K562 (cell line): ENCODE results near the gene STX17. TPM values are rescaled to one million over a fixed set of nuclear protein-coding genes. Genes with fewer than 3 reads are reported as not detected.

Experiments
- ATAC-seq: fragments of 200-7000 bp; cut with Tn5 transposase; 3 replicates; pipeline ENCODE4 v1.9.1; 2020; ENCODE audit warnings: moderate library complexity
- BruUV-seq: library from RNA; stranded (reverse); fragments of 400-500 nt; replicated peaks from 2 replicates; lab custom pipeline; 2021; lab: Mats Ljungman, UMichigan
- CTCF ChIA-PET: fragments of 300-600 bp; formaldehyde crosslinking; extraction: SDS; loops from one replicate; lab custom pipeline; 2021; ENCODE audit warnings: low intra/inter-chr PET ratio; lab: Yijun Ruan, JAX
- POLR2A ChIA-PET: fragments of 300-600, 350-650 bp; sonication (Branson Sonifier 250); formaldehyde crosslinking; extraction: SDS; loops from one replicate; lab custom pipeline; 2021; ENCODE audit warnings: antibody characterized with exemption, inconsistent platforms; lab: Yijun Ruan, JAX
- DNase-seq, 4 experiments: peaks; one replicate each; pipeline versions ENCODE4 v3.0.0 to v3.0.0-alpha.2; 2011 to 2018; ENCODE audit warnings: low spot score in 3 of 4, mixed read lengths in 3 of 4; ENCODE audit errors: extremely low read depth in 1 of 4
- FAIRE-seq: peaks from 2 replicates; lab custom pipeline; 2011; peaks lifted over from hg19 to GRCh38; lab: Jason Lieb, UNC
- H2AFZ ChIP-seq: 2 replicates; pipeline ENCODE4 v1.6.0; 2011; ENCODE audit warnings: low read depth, low read length, control low read depth, inconsistent platforms
- H3K27ac ChIP-seq: fragments of 200-600 bp; 3 replicates; pipeline ENCODE4 v1.8.0; 2011; ENCODE audit warnings: low read depth, mild to moderate bottlenecking, control low read depth, inconsistent platforms, low read length, moderate library complexity, mixed read lengths; ENCODE audit errors: extremely low read depth
- H3K27me3 ChIP-seq, 2 experiments: fragments of 300-600 bp in 1 of 2; 2 replicates in 1 of 2; 3 replicates in 1 of 2; pipeline versions ENCODE4 v1.6.0 to v1.8.0; 2011; ENCODE audit warnings: inconsistent platforms in 2 of 2, low read length in 2 of 2, mild to moderate bottlenecking in 1 of 2, mixed read lengths in 1 of 2, moderate library complexity in 1 of 2; ENCODE audit not compliant: control insufficient read depth in 2 of 2, insufficient read depth in 2 of 2
- H3K36me3 ChIP-seq: fragments of 300-600 bp; 3 replicates; pipeline ENCODE4 v1.8.0; 2011; ENCODE audit warnings: mild to moderate bottlenecking, low read length, inconsistent platforms; ENCODE audit not compliant: control insufficient read depth, insufficient read depth
- H3K4me1 ChIP-seq, 2 experiments: fragments of 200-600 bp in 1 of 2; replicated peaks in 1 of 2; 2 replicates in 1 of 2; 3 replicates in 1 of 2; pipeline versions ENCODE4 v1.5.1 to v1.8.0; 2011; ENCODE audit warnings: inconsistent platforms in 2 of 2, low read length in 2 of 2, mild to moderate bottlenecking in 1 of 2, mixed read lengths in 1 of 2, moderate library complexity in 1 of 2; ENCODE audit not compliant: control insufficient read depth in 2 of 2, insufficient read depth in 2 of 2
- H3K4me2 ChIP-seq: 2 replicates; pipeline ENCODE4 v1.6.1; 2011; ENCODE audit warnings: low read length, control low read depth, inconsistent platforms, mixed read lengths; ENCODE audit not compliant: insufficient read depth
- H3K4me3 ChIP-seq: fragments of 200-600 bp; sonication (generic), shearing (Covaris generic); 2 replicates; pipeline ENCODE4 v1.5.1; 2016; ENCODE audit warnings: control low read depth, inconsistent platforms
- H3K79me2 ChIP-seq: fragments of 200-600 bp; 3 replicates; pipeline ENCODE4 v1.8.0; 2011; ENCODE audit warnings: low read length, inconsistent platforms; ENCODE audit not compliant: control insufficient read depth, insufficient read depth
- H3K9ac ChIP-seq, 2 experiments: 2 replicates each; pipeline versions ENCODE4 v1.6.0 to v1.6.1; 2011; ENCODE audit warnings: low read depth in 2 of 2, low read length in 2 of 2, control low read depth in 1 of 2, inconsistent platforms in 1 of 2, mild to moderate bottlenecking in 1 of 2, mixed read lengths in 1 of 2; ENCODE audit not compliant: insufficient read depth in 1 of 2
- H3K9me1 ChIP-seq: one replicate; pipeline ENCODE4 v1.6.0; 2011; ENCODE audit warnings: inconsistent platforms, mild to moderate bottlenecking, low read length, moderate library complexity; ENCODE audit not compliant: control insufficient read depth, insufficient read depth
- H3K9me3 ChIP-seq: replicated peaks from 2 replicates; pipeline ENCODE4 v1.5.1; 2011; ENCODE audit warnings: low read depth, low read length, inconsistent platforms; ENCODE audit not compliant: control insufficient read depth, insufficient read depth
- H4K20me1 ChIP-seq: replicated peaks from 2 replicates; pipeline ENCODE4 v1.6.1; 2011; ENCODE audit warnings: low read length, inconsistent platforms, mixed read lengths; ENCODE audit not compliant: control insufficient read depth, insufficient read depth
- ARHGAP35 ChIP-seq: fragments of 450-650 bp; IDR thresholded peaks from 2 replicates; pipeline ENCODE4 v1.6.1; 2018; ENCODE audit not compliant: partially characterized antibody
- ELF2 ChIP-seq: fragments of 250-450 bp; sonication (Bioruptor Pico); IDR thresholded peaks from 2 replicates; pipeline ENCODE4 v1.5.0; 2021; ENCODE audit warnings: mild to moderate bottlenecking
- FOSL1 ChIP-seq: fragments of 200-800 bp; sonication (Bioruptor generic); conservative IDR thresholded peaks from 2 replicates; pipeline ENCODE4 v1.6.1; 2016; ENCODE audit warnings: missing genetic modification characterization, missing compliant biosample characterization
- GTF2E2 ChIP-seq: fragments of 200-800 bp; sonication (Bioruptor generic); IDR thresholded peaks from 2 replicates; pipeline ENCODE4 v1.6.1; 2016; ENCODE audit warnings: missing genetic modification characterization, missing compliant biosample characterization
- LCOR ChIP-seq: sonication (generic); formaldehyde crosslinking; IDR thresholded peaks from 2 replicates; pipeline ENCODE4 v1.8.0; 2022; ENCODE audit warnings: mild to moderate bottlenecking, missing genetic modification reagents
- PRPF4 ChIP-seq: fragments of 200-400 bp; formaldehyde crosslinking; IDR thresholded peaks from one replicate; pipeline ENCODE4 v1.6.1; 2017; ENCODE audit warnings: low read length, low read depth, mild to moderate bottlenecking; ENCODE audit not compliant: insufficient read depth, poor library complexity, severe bottlenecking
- SREBF2 ChIP-seq: sonication (generic); formaldehyde crosslinking; IDR thresholded peaks from 2 replicates; pipeline ENCODE4 v1.4.0; 2020; ENCODE audit warnings: mild to moderate bottlenecking, missing genetic modification reagents
- STAT6 ChIP-seq: sonication (generic); formaldehyde crosslinking; IDR thresholded peaks from 2 replicates; pipeline ENCODE4 v1.8.1; 2023; ENCODE audit warnings: mild to moderate bottlenecking, missing genetic modification reagents
- ZBTB1 ChIP-seq: sonication (generic); formaldehyde crosslinking; IDR thresholded peaks from 2 replicates; pipeline ENCODE4 v1.8.1; 2023; ENCODE audit warnings: missing genetic modification reagents, low read depth, mild to moderate bottlenecking, borderline replicate concordance
- ZKSCAN3 ChIP-seq: fragments of 250-450 bp; sonication (Bioruptor Pico); IDR thresholded peaks from 2 replicates; pipeline ENCODE4 v1.4.0; 2020
- ZNF121 ChIP-seq: sonication (generic); formaldehyde crosslinking; conservative IDR thresholded peaks from 2 replicates; pipeline ENCODE4 v1.8.0; 2022; ENCODE audit warnings: missing genetic modification reagents
- WGBS: fragments of 100-300 bp; shearing (Covaris generic); methylation state at CpG from one replicate; pipeline ENCODE4 v1.1.6; 2016; ENCODE audit warnings: low coverage, mixed read lengths; ENCODE audit not compliant: insufficient coverage; ENCODE audit errors: missing lambda C conversion rate; 5-methylcytosine and 5-hydroxymethylcytosine counted together
- in situ Hi-C: fragments of 300-500 bp; cut with MboI; formaldehyde crosslinking; loops from 4 replicates; pipeline ENCODE4 v1.15.0; 2018; ENCODE audit warnings: inconsistent platforms, mixed read lengths
- intact Hi-C: fragments of 100-400 bp; cut with micrococcal nuclease; formaldehyde crosslinking; loops from 2 replicates; pipeline ENCODE4 v1.14.2; 2022
- polyA plus RNA-seq, 8 experiments: library from polyadenylated mRNA; depleted of rRNA in 4 of 8; stranded (reverse) in 5 of 8; unstranded in 3 of 8; fragments of >200 nt; fragmentation: Nextera tagmentation in 2 of 8; fragmentation: Illumina TruSeq in 1 of 8; extraction: Ambion mirVana in 2 of 8; extraction: Trizol in 1 of 8; gene quantifications; 2 replicates each; pipeline versions ENCODE4 v1.2.1 to v1.2.3, GENCODE V29; 2011 to 2014; ENCODE audit warnings: inconsistent platforms in 1 of 8, missing spikeins in 1 of 8
- total RNA-seq, 7 experiments: library from RNA; depleted of rRNA in 6 of 7; stranded (reverse); fragments of >200 nt in 6 of 7; fragmentation: Illumina TruSeq in 2 of 7; extraction: Trizol in 2 of 7; gene quantifications; 2 replicates each; pipeline versions ENCODE4 v1.2.1 to v1.2.3, GENCODE V29; 2011 to 2021; ENCODE audit warnings: low replicate concordance in 1 of 7
- TF ChIP-seq, protein P1 (sequence below): fragments of 450-650 bp; formaldehyde crosslinking; IDR thresholded peaks from 2 replicates; pipeline ENCODE4 v1.4.0; 2022; ENCODE audit warnings: missing genetic modification characterization

Gene STX17
- total and polyA plus RNA-seq, 9 of the 15 experiments (the other 6 are each of a cell fraction or from before 2014, with no cell fraction given): 14.4 to 25.1 (median 19.0) TPM

GRCh38 chr9:99911600-99911999, 5.1 kb downstream of the STX17 start:
- TF ChIP-seq PRPF4: no peak
- TF ChIP-seq ZNF121: peak; percentile 68
- TF ChIP-seq, all 486 proteins: peak for 1
- Histone ChIP-seq H3K4me3 (no peak overlapping the region), H3K79me2 (peaks cover 28% of the 10 kb centered on the region; the same call in 2 of the 3 replicates), H3K4me1 (peaks cover 0 to 5% of the 10 kb centered on the region in 2 experiments; a peak in 1 of 5 replicates), H3K36me3 (peaks cover 16% of the 10 kb centered on the region; the same call in 1 of the 3 replicates), H3K4me2 (no peak overlapping the region), H3K27ac (no peak overlapping the region), H3K9ac (no peak overlapping the region), H2AFZ (no peak overlapping the region), H4K20me1 (no peaks in the 10 kb centered on the region), H3K27me3 (no peaks in the 10 kb centered on the region), H3K9me1 (no peaks in the 10 kb centered on the region), H3K9me3 (no peaks in the 10 kb centered on the region)
- ChIA-PET CTCF (no interaction called here), POLR2A (interaction anchor here (0.7 kb wide), 1 partner anchor 14 kb away, joined by 3 read pairs; no protein-coding TSS in a partner anchor)
- 96% methylated on average over 7 of the region's 7 CpGs for WGBS
- in situ Hi-C loops (no loop called here), intact Hi-C loops (no loop called here)
- FAIRE-seq: no peak
- no peak for ATAC-seq
- DNase-seq: no peak
- no TSS peak for BruUV-seq

GRCh38 chr9:99916650-99917049, 10.2 kb downstream of the STX17 start:
- in situ Hi-C loops: no loop called here
- Histone ChIP-seq H3K27me3 (no peaks in the 10 kb centered on the region), H3K4me2 (no peak overlapping the region), H3K79me2 (no peaks in the 10 kb centered on the region; the same call in 2 of the 3 replicates), H3K9ac (no peak overlapping the region), H4K20me1 (no peaks in the 10 kb centered on the region), H3K9me1 (no peaks in the 10 kb centered on the region), H3K9me3 (no peaks in the 10 kb centered on the region), H3K27ac (no peak overlapping the region), H3K4me1 (no peaks in the 10 kb centered on the region; a peak in 1 of 5 replicates), H2AFZ (no peak overlapping the region), H3K4me3 (no peak overlapping the region), H3K36me3 (peaks cover 42% of the 10 kb centered on the region; the same call in 2 of the 3 replicates)
- CTCF ChIA-PET: no interaction called here
- BruUV-seq: no TSS peak
- DNase-seq: no peak
- POLR2A ChIA-PET: interaction anchor here (1.9 kb wide), 1 partner anchor 9 kb away, joined by 12 read pairs; the partner anchor contains the start of gene STX17
- ATAC-seq: no peak
- no peak for FAIRE-seq
- 41% methylated on average over 1 of the region's 1 CpG for WGBS
- intact Hi-C loops: no loop called here
- TF ChIP-seq SREBF2 (no peak), FOSL1 (no peak), GTF2E2 (tag) (no peak), ZBTB1 (CRISPR knock-in tag) (no peak), LCOR (CRISPR knock-in tag) (no peak), ELF2 (CRISPR knock-in tag) (no peak), ZKSCAN3 (CRISPR knock-in tag) (no peak), STAT6 (no peak), ARHGAP35 (no peak)
- TF ChIP-seq, protein P1, sequence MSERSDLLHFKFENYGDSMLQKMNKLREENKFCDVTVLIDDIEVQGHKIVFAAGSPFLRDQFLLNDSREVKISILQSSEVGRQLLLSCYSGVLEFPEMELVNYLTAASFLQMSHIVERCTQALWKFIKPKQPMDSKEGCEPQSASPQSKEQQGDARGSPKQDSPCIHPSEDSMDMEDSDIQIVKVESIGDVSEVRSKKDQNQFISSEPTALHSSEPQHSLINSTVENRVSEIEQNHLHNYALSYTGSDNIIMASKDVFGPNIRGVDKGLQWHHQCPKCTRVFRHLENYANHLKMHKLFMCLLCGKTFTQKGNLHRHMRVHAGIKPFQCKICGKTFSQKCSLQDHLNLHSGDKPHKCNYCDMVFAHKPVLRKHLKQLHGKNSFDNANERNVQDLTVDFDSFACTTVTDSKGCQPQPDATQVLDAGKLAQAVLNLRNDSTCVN (CRISPR knock-in tag): no peak
